K562 (cell line): Measurements from ENCODE around the gene ZNF552. TPM values are rescaled to one million over a fixed set of nuclear protein-coding genes. Genes with fewer than 3 reads are reported as not detected.

Experiments
- DMBX1 ChIP-seq: fragments of 250-450 bp; sonication (Bioruptor Pico); IDR thresholded peaks from 2 replicates; pipeline ENCODE4 v1.8.0; 2022; ENCODE audit warnings: inconsistent platforms, mild to moderate bottlenecking, moderate library complexity, borderline replicate concordance
- ILK ChIP-seq: fragments of 450-650 bp; IDR thresholded peaks from 2 replicates; pipeline ENCODE4 v1.6.1; 2016; ENCODE audit warnings: missing genetic modification characterization, low read depth, mild to moderate bottlenecking, missing compliant biosample characterization, moderate library complexity, borderline replicate concordance
- PTTG1 ChIP-seq: fragments of 450-650 bp; IDR thresholded peaks from 2 replicates; pipeline ENCODE4 v1.6.1; 2016; ENCODE audit warnings: low read depth, mild to moderate bottlenecking, missing genetic modification characterization, missing compliant biosample characterization
- SMAD4 ChIP-seq: fragments of 250-450 bp; sonication (Bioruptor Pico); conservative IDR thresholded peaks from 2 replicates; pipeline ENCODE4 v1.8.0; 2021; ENCODE audit warnings: inconsistent platforms, mild to moderate bottlenecking, moderate library complexity
- ZNF592 ChIP-seq: fragments of 450-650 bp; IDR thresholded peaks from 2 replicates; pipeline ENCODE4 v1.6.1; 2017; ENCODE audit warnings: antibody characterized with exemption, mild to moderate bottlenecking
- ZNF740 ChIP-seq, 3 experiments: fragments of 200-800 bp in 1 of 3; sonication (Bioruptor generic) in 1 of 3; sonication (generic) in 1 of 3; formaldehyde crosslinking in 1 of 3; IDR thresholded peaks; 2 replicates each; pipeline versions ENCODE4 v1.6.1 to v1.8.0; 2016 to 2022; ENCODE audit warnings: mild to moderate bottlenecking in 2 of 3, missing compliant biosample characterization in 2 of 3, missing genetic modification characterization in 2 of 3, missing genetic modification reagents in 1 of 3
- polyA plus RNA-seq, 8 experiments: library from polyadenylated mRNA; depleted of rRNA in 4 of 8; stranded (reverse) in 5 of 8; unstranded in 3 of 8; fragments of >200 nt; fragmentation: Nextera tagmentation in 2 of 8; fragmentation: Illumina TruSeq in 1 of 8; extraction: Ambion mirVana in 2 of 8; extraction: Trizol in 1 of 8; gene quantifications; 2 replicates each; pipeline versions ENCODE4 v1.2.1 to v1.2.3, GENCODE V29; 2011 to 2014; ENCODE audit warnings: inconsistent platforms in 1 of 8, missing spikeins in 1 of 8
- total RNA-seq, 7 experiments: library from RNA; depleted of rRNA in 6 of 7; stranded (reverse); fragments of >200 nt in 6 of 7; fragmentation: Illumina TruSeq in 2 of 7; extraction: Trizol in 2 of 7; gene quantifications; 2 replicates each; pipeline versions ENCODE4 v1.2.1 to v1.2.3, GENCODE V29; 2011 to 2021; ENCODE audit warnings: low replicate concordance in 1 of 7

ZNF552 gene
- total and polyA plus RNA-seq, 9 of the 15 experiments (the other 6 are each of a cell fraction or from before 2014, with no cell fraction given): 4.4 to 12.4 (median 8.5) TPM

- TF ChIP-seq ZNF592 (peak; percentile 80), DMBX1 (CRISPR knock-in tag) (peak; percentile 67; the same call in 1 of the 2 replicates), SMAD4 (CRISPR knock-in tag) (peak; percentile 59; the same call in 1 of the 2 replicates), ILK (tag) (0 out of 2 replicates have a peak, but pooled peaks have one; percentile 26), ZNF740 (CRISPR knock-in tag; IDR thresholded peaks at IDR 0.05) (no peak), ZNF740 (tag; IDR thresholded peaks at IDR 0.05) (peak in 1 of 2 experiments; percentile 38; a peak in 1 of 4 replicates), PTTG1 (tag) (peak; percentile 64)
These were observed 5.9 kb upstream of the ZNF552 start (continued) for GRCh38 chr19:57820599-57820998.
